Activated naive CD8-positive, alpha-beta T cell treated with anti-CD3 and anti-CD28 coated beads, Interleukin-2, amount 50 U/mL, for 24 hours (primary cell): ENCODE measurements around the gene SOX1.

Source experiments
- ATAC-seq: fragments of 150-1000 bp; cut with Tn5 transposase; one replicate; pipeline ENCODE4 v1.10.0; 2021
- DNase-seq: peaks from one replicate; pipeline ENCODE4 v3.0.0; 2021
- H3K27ac Mint-ChIP-seq: one replicate; pipeline ENCODE4 v1.8.0; 2021; ENCODE audit warnings: mild to moderate bottlenecking, mixed read lengths
- H3K27me3 Mint-ChIP-seq: one replicate; pipeline ENCODE4 v1.8.0; 2021; ENCODE audit warnings: mixed read lengths
- H3K36me3 Mint-ChIP-seq: one replicate; pipeline ENCODE4 v1.8.0; 2021; ENCODE audit warnings: low read depth, mixed read lengths
- H3K4me1 Mint-ChIP-seq: one replicate; pipeline ENCODE4 v1.8.0; 2021; ENCODE audit warnings: mixed read lengths
- H3K4me3 Mint-ChIP-seq: one replicate; pipeline ENCODE4 v1.8.0; 2021; ENCODE audit warnings: mild to moderate bottlenecking, moderate library complexity, mixed read lengths
- H3K9me3 Mint-ChIP-seq: one replicate; pipeline ENCODE4 v1.8.0; 2021; ENCODE audit warnings: mixed read lengths

Gene SOX1

GRCh38 chr13:112103260-112103838 is 36.4 kb downstream of the SOX1 start:
- ATAC-seq (no peak), DNase-seq (no peak)
- H3K36me3 Mint-ChIP-seq = no peaks in the 10 kb centered on the region
- H3K27ac Mint-ChIP-seq = no peak overlapping the region
- no peaks in the 10 kb centered on the region for H3K9me3 Mint-ChIP-seq
- H3K4me1 Mint-ChIP-seq = peaks cover 1% of the 10 kb centered on the region
- no peak overlapping the region for H3K4me3 Mint-ChIP-seq
- peaks cover 68% of the 10 kb centered on the region for H3K27me3 Mint-ChIP-seq

- Mint-ChIP-seq H3K27me3 (peaks cover 70% of the 10 kb centered on the region), H3K9me3 (no peaks in the 10 kb centered on the region), H3K4me1 (peaks cover 1% of the 10 kb centered on the region), H3K4me3 (no peak overlapping the region), H3K27ac (no peak overlapping the region), H3K36me3 (no peaks in the 10 kb centered on the region)
- no peak for DNase-seq
- ATAC-seq = no peak
Observed at GRCh38 chr13:112103961-112104880, 37.3 kb downstream of the SOX1 start.

GRCh38 chr13:112104881-112105234 is 37.9 kb downstream of the SOX1 start:
- no peak overlapping the region for H3K4me3 Mint-ChIP-seq
- H3K27me3 Mint-ChIP-seq = peaks cover 65% of the 10 kb centered on the region

GRCh38 chr13:112105244-112105681 is 38.3 kb downstream of the SOX1 start:
- no peaks in the 10 kb centered on the region for H3K36me3 Mint-ChIP-seq
- peaks cover 60% of the 10 kb centered on the region for H3K27me3 Mint-ChIP-seq
- no peak overlapping the region for H3K4me3 Mint-ChIP-seq
- H3K4me1 Mint-ChIP-seq = peaks cover 1% of the 10 kb centered on the region
- DNase-seq = no peak
- ATAC-seq = no peak
- no peak overlapping the region for H3K27ac Mint-ChIP-seq
- H3K9me3 Mint-ChIP-seq = no peaks in the 10 kb centered on the region

More at GRCh38 chr13:112104881-112105234, 37.9 kb downstream of the SOX1 start:
- no peak for DNase-seq
- no peaks in the 10 kb centered on the region for H3K36me3 Mint-ChIP-seq
- peaks cover 1% of the 10 kb centered on the region for H3K4me1 Mint-ChIP-seq
- ATAC-seq = no peak
- no peaks in the 10 kb centered on the region for H3K9me3 Mint-ChIP-seq
- no peak overlapping the region for H3K27ac Mint-ChIP-seq

- Mint-ChIP-seq H3K4me3 (no peak overlapping the region), H3K4me1 (peaks cover 1% of the 10 kb centered on the region), H3K27ac (no peak overlapping the region), H3K36me3 (no peaks in the 10 kb centered on the region), H3K9me3 (no peaks in the 10 kb centered on the region), H3K27me3 (peaks cover 57% of the 10 kb centered on the region)
- ATAC-seq (no peak), DNase-seq (no peak)
Observed at GRCh38 chr13:112105892-112106291, 38.9 kb downstream of the SOX1 start.

GRCh38 chr13:112106478-112107141 is 39.7 kb downstream of the SOX1 start:
- no peak for DNase-seq
- ATAC-seq = no peak
- Mint-ChIP-seq H3K9me3 (no peaks in the 10 kb centered on the region), H3K27me3 (peaks cover 49% of the 10 kb centered on the region), H3K36me3 (no peaks in the 10 kb centered on the region), H3K27ac (no peak overlapping the region), H3K4me1 (peaks cover 1% of the 10 kb centered on the region), H3K4me3 (no peak overlapping the region)

- DNase-seq (no peak), ATAC-seq (no peak)
- no peaks in the 10 kb centered on the region for H3K36me3 Mint-ChIP-seq
- no peak overlapping the region for H3K27ac Mint-ChIP-seq
- H3K4me1 Mint-ChIP-seq = peaks cover 1% of the 10 kb centered on the region
- H3K9me3 Mint-ChIP-seq = no peaks in the 10 kb centered on the region
- H3K4me3 Mint-ChIP-seq = no peak overlapping the region
- peaks cover 43% of the 10 kb centered on the region for H3K27me3 Mint-ChIP-seq
Observed at GRCh38 chr13:112107289-112107688, 40.3 kb downstream of the SOX1 start.

- ATAC-seq = no peak
- no peaks in the 10 kb centered on the region for H3K9me3 Mint-ChIP-seq
- no peak for DNase-seq
- no peak overlapping the region for H3K4me3 Mint-ChIP-seq
- H3K4me1 Mint-ChIP-seq = no peaks in the 10 kb centered on the region
- H3K27ac Mint-ChIP-seq = no peak overlapping the region
- no peaks in the 10 kb centered on the region for H3K36me3 Mint-ChIP-seq
- peaks cover 37% of the 10 kb centered on the region for H3K27me3 Mint-ChIP-seq
Observed at GRCh38 chr13:112110479-112110878, 43.5 kb downstream of the SOX1 start.

GRCh38 chr13:112111239-112111857 is 44.4 kb downstream of the SOX1 start:
- ATAC-seq (no peak), DNase-seq (no peak)
- Mint-ChIP-seq H3K4me3 (no peak overlapping the region), H3K4me1 (no peaks in the 10 kb centered on the region), H3K9me3 (no peaks in the 10 kb centered on the region), H3K36me3 (no peaks in the 10 kb centered on the region), H3K27me3 (peaks cover 32% of the 10 kb centered on the region), H3K27ac (no peak overlapping the region)

GRCh38 chr13:112112534-112113276 is 45.8 kb downstream of the SOX1 start:
- H3K36me3 Mint-ChIP-seq = no peaks in the 10 kb centered on the region
- ATAC-seq (no peak), DNase-seq (no peak)
- H3K9me3 Mint-ChIP-seq = no peaks in the 10 kb centered on the region
- H3K4me3 Mint-ChIP-seq = no peak overlapping the region
- peaks cover 22% of the 10 kb centered on the region for H3K27me3 Mint-ChIP-seq
- no peaks in the 10 kb centered on the region for H3K4me1 Mint-ChIP-seq
- no peak overlapping the region for H3K27ac Mint-ChIP-seq

GRCh38 chr13:112113348-112113747 is 46.4 kb downstream of the SOX1 start:
- Mint-ChIP-seq H3K4me1 (no peaks in the 10 kb centered on the region), H3K4me3 (no peak overlapping the region), H3K36me3 (no peaks in the 10 kb centered on the region), H3K9me3 (no peaks in the 10 kb centered on the region), H3K27ac (no peak overlapping the region), H3K27me3 (peaks cover 19% of the 10 kb centered on the region)
- DNase-seq = no peak
- ATAC-seq = no peak

- H3K4me3 Mint-ChIP-seq = no peak overlapping the region
- no peak overlapping the region for H3K27ac Mint-ChIP-seq
- ATAC-seq = no peak
- H3K36me3 Mint-ChIP-seq = no peaks in the 10 kb centered on the region
- DNase-seq = no peak
- H3K4me1 Mint-ChIP-seq = no peaks in the 10 kb centered on the region
- peaks cover 15% of the 10 kb centered on the region for H3K27me3 Mint-ChIP-seq
- H3K9me3 Mint-ChIP-seq = no peaks in the 10 kb centered on the region
Observed at GRCh38 chr13:112113851-112114250, 46.9 kb downstream of the SOX1 start.

- DNase-seq (no peak), ATAC-seq (no peak)
- no peak overlapping the region for H3K27ac Mint-ChIP-seq
- H3K4me1 Mint-ChIP-seq = no peaks in the 10 kb centered on the region
- no peaks in the 10 kb centered on the region for H3K9me3 Mint-ChIP-seq
- H3K36me3 Mint-ChIP-seq = no peaks in the 10 kb centered on the region
- H3K27me3 Mint-ChIP-seq = peaks cover 15% of the 10 kb centered on the region
- H3K4me3 Mint-ChIP-seq = no peak overlapping the region
Observed at GRCh38 chr13:112114391-112114790, 47.4 kb downstream of the SOX1 start.
